Suppressor macrophage (primary cell): ENCODE results near the gene CEP112.

Experiments
- DNase-seq, 4 experiments: peaks; one replicate each; pipeline ENCODE4 v3.0.0-alpha.2; 2020 to 2022

The CEP112 gene

GRCh38 chr17:66063686-66064085 lies 128.2 kb downstream of the CEP112 start:
- DNase-seq = no peak

GRCh38 chr17:66056148-66056547 lies 135.8 kb downstream of the CEP112 start:
- no peak for DNase-seq

- DNase-seq = no peak
Observed at GRCh38 chr17:66054242-66054641, 137.7 kb downstream of the CEP112 start.

- no peak for DNase-seq
Observed at GRCh38 chr17:66044083-66044482, 147.8 kb downstream of the CEP112 start.

- no peak for DNase-seq
Observed at GRCh38 chr17:66043419-66043818, 148.5 kb downstream of the CEP112 start.

GRCh38 chr17:66040402-66040801 lies 151.5 kb downstream of the CEP112 start:
- no peak for DNase-seq

- DNase-seq = no peak
Observed at GRCh38 chr17:66038125-66038524, 153.8 kb downstream of the CEP112 start.

- DNase-seq = no peak
Observed at GRCh38 chr17:66037221-66037620, 154.7 kb downstream of the CEP112 start.

GRCh38 chr17:66032082-66032712 lies 159.7 kb downstream of the CEP112 start:
- no peak for DNase-seq

GRCh38 chr17:66025551-66025950 lies 166.4 kb downstream of the CEP112 start:
- no peak for DNase-seq

GRCh38 chr17:66021757-66022156 lies 170.2 kb downstream of the CEP112 start:
- no peak for DNase-seq

- DNase-seq = no peak
Observed at GRCh38 chr17:66018786-66019185, 173.1 kb downstream of the CEP112 start.

GRCh38 chr17:66016231-66016630 lies 175.7 kb downstream of the CEP112 start:
- no peak for DNase-seq

GRCh38 chr17:66008680-66009079 lies 183.3 kb downstream of the CEP112 start:
- DNase-seq = no peak

- DNase-seq = no peak
Observed at GRCh38 chr17:66006654-66007053, 185.3 kb downstream of the CEP112 start.

- no peak for DNase-seq
Observed at GRCh38 chr17:66002812-66003211, 189.1 kb downstream of the CEP112 start.

- DNase-seq = no peak
Observed at GRCh38 chr17:66002063-66002585, 189.8 kb downstream of the CEP112 start.

GRCh38 chr17:66000216-66000615 lies 191.7 kb downstream of the CEP112 start:
- no peak for DNase-seq

GRCh38 chr17:65998675-65999074 lies 193.3 kb downstream of the CEP112 start:
- DNase-seq = no peak

GRCh38 chr17:65994679-65995078 lies 197.3 kb downstream of the CEP112 start:
- DNase-seq = no peak

- DNase-seq = no peak
Observed at GRCh38 chr17:65994114-65994513, 197.8 kb downstream of the CEP112 start.

GRCh38 chr17:65990593-65990992 lies 201.3 kb downstream of the CEP112 start:
- DNase-seq = no peak

- DNase-seq = no peak
Observed at GRCh38 chr17:65988451-65988850, 203.5 kb downstream of the CEP112 start.

- DNase-seq = peak in 3 of 4 experiments; percentile 2 to 20 (median 13)
Observed at GRCh38 chr17:65987988-65988387, 203.9 kb downstream of the CEP112 start.

- no peak for DNase-seq
Observed at GRCh38 chr17:65985571-65985970, 206.4 kb downstream of the CEP112 start.
